Stimulated activated CD8-positive, alpha-beta memory T cell treated with anti-CD3 and anti-CD28 coated beads, Interleukin-2, amount 100 ng/mL, for 1 hour (primary cell): ENCODE data around the gene CD6.

Source experiments
- DNase-seq, 2 donors: peaks; one replicate each; pipeline ENCODE4 v3.0.0-alpha.2; 2020; ENCODE audit warnings: low read depth in 2 of 2

Gene CD6

DNA sequence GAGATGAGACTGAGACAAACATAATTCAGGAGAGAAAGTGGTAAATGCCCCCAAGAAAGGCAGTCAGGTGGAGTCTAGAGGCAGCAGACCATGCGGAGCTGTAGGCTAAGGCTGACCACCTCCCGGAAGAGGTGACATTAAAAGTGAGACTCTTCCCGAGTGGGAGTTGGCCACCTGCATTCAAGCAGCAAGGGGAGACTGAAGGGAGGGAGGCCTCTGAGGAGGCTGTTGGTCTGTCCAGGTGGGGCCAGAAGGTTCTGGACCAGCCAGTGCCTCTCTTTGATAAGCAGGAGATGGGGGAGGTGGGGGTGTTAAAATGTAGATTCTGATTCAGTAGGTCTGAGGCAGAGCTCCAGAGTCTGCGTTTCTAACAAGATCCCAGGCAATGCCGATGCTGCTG lies 37.5 kb downstream of the CD6 start:
- no peak for DNase-seq

DNA sequence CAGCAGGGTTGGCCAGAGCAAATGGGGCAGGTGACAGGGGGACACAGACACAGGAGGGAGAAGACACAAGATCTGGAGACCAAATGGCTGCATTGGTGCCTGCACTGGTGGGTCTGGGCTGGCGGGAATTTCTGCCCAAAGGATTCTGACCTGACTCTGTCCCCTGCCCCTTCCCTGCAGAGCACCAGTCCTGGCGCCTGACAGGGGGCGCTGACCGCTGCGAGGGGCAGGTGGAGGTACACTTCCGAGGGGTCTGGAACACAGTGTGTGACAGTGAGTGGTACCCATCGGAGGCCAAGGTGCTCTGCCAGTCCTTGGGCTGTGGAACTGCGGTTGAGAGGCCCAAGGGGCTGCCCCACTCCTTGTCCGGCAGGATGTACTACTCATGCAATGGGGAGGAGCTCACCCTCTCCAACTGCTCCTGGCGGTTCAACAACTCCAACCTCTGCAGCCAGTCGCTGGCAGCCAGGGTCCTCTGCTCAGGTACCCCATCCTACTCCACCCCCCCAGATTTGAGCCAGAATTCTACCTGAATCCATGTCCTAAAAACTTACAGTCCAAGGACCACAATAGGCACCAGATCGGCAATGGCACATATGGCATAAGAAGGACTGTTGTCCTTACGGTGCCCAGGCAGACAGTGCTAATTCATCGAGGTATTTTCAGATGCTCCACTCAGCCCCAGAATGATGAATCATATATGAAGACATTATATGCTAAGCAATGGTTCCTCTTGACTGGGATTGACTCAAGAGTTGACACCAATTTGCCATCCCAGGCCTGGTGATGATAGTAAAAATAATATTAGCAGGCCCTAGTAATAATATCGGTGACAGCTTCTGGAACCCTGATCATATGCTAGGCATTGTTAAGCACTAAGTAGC lies 38.2 kb downstream of the CD6 start:
- no peak for DNase-seq

DNA sequence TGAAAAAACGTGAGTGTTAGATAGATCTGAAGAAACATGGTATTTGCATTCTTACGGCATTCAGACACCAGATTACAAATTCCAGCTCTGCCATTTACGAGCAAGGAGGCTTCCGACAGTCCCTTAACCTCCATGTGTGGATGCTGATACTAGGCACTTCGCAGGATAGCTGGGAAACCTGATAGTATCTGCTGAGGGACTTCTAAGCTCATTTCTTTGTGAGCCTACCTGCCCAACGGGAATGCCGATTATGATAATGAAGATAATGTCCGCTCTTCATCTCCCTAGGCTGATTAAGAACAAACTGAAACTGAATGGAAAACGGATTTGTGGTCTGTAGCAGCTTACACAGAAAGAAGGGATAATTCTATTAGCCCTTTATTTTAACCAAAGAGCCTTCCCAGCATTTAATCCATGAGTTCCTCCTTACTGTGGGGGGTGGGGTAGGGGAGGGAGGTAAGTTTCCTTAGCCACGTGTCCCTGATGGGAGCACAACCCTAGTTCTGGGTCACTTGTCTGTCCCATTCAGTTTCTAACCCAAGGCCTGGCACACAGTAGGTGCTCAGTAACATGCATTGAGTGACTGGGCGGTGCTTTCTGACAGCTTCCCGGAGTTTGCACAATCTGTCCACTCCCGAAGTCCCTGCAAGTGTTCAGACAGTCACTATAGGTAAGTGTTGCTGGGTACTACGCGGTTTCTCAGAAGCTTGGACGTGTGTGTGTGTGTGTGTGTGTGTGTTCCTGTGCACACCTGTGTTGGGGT lies 39.2 kb downstream of the CD6 start:
- no peak for DNase-seq

DNA sequence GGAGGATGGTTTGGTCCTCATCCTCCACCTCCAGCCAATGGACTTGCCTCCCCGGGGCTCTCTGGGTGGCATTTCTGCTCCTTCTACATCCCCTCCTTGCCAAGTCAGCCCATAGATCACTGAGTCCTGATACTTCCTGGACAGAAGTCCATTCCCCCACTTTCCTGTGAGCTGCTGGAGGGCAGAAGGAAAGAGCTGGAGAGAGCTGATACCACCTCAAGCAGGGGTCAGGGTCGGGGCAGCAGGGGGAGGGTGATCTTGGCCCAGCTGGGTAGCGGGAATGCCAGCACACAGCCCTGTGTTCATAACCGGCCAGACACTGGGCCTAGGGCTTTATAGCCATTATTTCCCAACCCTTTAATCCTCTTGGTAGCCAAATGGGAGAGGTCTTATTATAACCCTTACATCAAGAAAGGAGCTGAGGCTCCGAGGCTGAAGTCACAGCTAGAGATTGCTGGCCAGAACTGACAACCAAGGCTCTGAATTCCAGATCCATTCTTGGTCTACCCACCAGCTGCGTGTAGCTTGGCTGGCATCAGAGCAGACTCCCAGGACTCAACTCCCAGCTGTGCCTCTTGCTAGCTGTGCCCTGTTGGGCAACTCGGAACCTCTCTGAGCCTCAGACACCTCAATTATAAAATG lies 39.9 kb downstream of the CD6 start:
- no peak for DNase-seq

DNA sequence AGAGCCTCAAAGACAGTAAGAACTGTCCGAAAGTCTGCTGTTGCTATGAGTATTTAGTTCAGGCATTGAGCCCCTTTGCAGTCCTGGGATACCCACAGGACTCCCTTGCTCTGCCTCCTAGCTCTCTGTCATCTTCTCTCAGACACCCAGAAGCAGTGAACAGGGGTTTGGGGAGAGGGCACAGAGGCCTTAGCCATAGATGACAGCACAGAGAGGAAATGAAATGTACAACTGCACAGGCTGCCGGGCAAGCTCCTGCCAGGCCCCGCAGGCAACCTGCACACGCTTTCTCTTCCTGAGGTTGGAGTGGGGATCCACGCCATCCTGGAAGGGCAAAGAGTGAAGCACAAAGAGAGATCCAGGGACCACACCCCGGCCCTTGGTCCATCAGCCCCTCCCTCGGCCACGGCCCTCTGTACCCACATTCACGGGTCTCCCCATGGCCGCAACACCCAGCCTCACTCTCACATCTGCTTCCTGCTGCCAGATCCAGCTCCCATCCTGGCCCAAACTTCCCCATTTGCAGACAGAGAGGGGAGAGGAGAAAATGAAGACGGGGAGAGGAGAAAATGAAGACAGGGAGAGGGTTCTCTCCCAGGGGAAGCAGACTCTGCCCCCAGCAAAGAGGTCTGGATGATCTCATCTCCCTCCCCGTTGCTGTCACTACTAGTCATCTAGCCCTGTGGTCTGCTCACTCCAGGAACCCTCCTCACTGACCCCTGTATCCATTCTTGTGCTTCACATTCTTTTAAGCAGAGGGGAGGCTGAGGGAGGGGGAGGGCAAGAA lies 40.7 kb downstream of the CD6 start:
- no peak for DNase-seq

DNA sequence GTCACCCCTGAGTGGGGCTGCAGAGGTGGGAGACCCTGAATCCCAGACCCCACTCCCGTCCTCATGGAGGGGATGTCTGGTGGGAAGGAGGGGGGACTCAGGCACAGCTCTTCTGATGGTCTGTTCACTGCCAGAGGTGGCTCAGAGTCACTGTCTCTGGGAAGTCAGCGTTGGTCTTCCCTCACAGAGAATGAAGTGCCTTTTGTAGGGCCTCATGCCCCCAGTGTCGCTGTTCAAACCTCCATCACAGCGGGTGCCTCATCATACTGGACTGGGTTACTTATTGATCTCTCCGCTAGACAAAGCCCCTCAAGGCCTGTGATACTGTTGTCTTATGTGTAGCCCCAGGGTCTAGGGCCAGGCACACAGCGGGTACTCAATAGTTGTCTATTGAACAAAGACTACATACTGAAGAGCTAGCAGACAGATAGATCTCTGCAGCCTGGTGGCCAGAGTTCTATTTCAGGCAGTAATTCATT lies 41.3 kb downstream of the CD6 start:
- no peak for DNase-seq

DNA sequence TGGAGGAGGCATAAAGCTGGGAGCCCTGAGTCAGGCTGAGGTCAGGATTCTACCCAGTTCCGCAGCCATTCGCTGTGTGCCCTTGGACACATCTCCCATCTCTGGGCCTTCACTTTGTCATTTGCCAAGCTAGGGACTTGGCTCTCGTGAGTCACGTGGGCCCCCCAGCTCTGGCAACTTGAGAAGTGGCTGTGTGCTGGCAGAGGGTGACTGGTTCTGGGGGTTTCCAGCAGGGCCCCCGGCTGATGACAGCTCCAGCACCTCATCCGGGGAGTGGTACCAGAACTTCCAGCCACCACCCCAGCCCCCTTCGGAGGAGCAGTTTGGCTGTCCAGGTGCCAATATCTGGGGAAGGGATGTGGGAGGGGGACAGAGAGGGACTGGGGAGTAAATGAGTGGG lies 46.6 kb downstream of the CD6 start:
- DNase-seq = no peak

DNA sequence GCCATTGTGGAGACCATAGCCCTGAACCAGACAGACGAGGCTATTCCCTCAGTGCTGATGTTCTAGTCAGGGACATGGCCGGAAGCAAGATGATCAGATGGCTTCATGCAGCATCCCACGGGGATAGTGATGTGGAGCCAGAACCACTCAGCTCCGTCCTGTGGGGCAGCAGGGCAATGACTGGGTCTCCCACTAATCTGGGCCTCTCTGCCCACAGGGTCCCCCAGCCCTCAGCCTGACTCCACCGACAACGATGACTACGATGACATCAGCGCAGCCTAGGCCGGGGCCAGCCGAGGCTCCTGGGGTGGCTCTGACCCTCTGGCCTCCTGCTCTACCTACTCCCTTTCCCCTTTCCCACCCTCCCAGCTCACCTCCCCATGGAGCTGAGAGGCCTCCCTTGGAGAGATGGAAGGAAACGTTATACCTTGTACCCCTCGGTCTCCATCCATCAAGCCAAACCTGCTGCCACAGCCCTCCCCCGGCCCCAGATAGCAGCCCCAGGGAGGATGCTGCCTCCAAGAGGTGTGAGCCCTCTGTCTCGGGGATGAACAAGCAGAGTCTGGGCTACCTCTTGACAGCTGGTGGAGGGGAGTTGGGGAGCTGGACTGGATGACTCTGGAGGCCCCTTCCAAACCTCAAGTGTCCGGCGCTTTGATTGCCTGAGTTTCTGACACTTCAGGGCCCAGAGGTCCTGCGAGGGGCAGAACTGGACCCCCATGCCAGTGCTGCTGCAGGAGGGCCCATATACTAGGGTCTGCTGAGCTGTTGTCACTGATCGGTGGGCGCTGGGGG lies 47.8 kb downstream of the CD6 start:
- DNase-seq = no peak

DNA sequence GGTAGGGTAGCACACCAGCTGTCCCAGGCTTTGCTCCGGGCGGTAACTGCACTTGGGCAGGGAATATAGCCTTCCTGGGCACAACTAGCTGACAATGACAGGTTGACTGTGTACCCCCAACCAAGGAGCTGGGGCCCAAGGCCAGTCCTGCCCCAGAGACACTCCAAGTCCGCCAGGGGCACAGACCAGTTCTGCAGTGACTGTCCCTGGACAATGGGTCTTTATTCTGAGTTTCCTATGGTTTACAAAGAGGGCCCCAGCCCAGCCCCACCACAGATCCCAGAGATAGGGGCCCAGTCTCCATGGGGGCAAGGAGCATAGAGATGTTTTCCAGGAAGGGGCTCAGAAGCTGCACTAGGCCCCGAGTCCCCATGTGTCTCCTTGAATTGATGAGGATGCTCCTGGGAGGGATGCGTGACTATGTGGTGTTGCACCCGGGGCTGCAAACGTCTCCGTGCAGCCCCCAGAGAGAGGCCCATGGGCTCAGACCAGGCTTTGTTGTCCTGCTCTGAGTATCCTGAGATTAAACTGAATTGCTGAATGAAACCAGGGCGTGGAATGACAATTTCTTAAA lies 48.4 kb downstream of the CD6 start:
- DNase-seq = no peak

DNA sequence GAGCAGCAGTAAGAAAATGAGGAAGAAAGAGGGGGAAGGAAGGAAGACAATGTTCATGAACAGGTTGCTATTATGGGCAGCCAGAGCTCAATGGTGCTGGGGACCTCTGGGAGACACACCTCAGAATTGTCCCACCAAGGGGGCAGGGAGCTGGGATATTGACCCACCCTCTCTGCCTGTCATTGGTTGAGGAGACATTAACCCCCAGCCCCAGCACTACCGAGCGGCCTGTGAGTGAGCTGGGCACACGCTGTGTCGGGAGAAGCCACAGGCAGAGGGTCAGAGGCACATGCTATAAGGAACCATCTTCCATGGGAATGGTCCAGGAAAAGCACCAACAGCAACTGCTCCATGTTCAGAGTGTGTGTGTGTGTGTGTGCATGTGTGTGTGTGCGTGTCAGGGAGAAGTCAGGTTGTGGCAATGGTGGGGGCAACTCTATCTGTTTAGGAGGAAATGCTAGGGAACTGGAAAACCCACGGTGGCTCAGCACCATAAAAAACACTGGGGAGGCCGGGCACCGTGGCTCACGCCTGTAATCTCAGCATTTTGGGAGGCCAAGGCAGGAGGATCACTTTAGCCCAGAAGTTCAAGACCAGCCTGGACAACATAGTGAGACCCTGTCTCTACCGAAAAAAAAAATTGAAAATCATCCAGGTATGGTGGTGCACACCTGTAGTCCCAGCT lies 49.2 kb downstream of the CD6 start:
- no peak for DNase-seq

DNA sequence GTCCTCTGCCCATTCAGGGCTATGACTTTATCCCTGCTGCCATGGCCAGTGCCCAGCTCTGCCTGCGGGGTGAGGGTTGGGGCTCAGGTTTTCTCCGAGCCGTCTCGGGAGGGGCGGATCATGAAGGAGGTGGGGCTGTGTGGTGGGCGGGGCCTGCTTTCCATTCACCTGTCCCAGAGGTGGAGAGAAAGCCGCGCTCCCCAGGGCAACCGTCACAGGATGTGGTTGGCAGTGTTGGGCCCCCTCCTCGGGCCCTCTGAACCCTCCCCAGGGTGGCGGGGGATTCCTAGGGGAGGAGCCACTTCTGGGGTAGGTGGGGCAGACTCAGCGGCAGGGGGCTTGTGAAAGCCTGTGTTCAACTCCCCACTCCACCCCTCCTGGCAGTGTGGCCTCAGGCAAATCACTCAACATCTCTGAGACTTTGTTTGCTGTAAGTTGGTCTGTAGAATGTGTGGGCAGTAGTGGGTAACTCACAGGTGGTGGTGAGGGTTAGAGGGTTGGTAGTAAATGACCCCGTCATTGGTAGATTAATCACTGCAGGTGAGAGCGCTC lies 50.3 kb downstream of the CD6 start:
- DNase-seq = peak; percentile 65 to 79

DNA sequence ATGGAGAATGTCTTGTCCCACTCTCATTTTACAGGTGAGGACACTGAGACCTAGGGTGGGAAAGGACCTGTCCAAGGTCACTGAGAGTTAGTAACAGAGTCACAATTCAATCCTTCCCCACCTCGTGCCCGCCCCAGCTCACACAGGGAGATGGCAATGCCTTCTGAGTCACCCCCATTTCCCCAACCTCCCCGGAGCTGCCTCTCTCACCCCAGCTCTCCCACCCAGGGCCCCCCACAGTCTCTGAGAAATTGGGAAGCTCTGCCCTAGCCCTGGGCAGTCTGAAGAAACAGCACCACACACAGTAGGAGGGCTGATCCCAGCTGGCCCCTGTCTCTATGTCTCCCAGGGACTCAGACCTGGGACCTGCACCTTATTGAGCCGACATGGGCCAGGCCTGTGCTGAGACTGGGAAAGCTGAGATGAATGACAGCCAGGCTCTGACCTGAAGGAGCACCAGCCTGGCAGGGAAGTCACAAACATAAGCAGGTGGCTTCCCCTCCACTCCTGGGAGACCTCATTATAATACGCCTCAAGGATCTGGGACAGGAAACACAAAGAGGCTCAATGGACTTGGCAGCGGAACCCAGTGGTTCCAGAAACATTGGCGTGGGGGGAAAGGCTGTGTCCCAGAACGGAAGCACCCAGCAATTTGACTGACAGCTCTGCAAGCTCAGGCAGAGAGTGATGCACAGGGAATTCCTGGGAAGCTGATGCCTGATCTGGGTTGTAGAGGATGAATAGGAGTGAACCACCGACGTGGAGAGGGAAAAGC lies 51.0 kb downstream of the CD6 start:
- DNase-seq = no peak

DNA sequence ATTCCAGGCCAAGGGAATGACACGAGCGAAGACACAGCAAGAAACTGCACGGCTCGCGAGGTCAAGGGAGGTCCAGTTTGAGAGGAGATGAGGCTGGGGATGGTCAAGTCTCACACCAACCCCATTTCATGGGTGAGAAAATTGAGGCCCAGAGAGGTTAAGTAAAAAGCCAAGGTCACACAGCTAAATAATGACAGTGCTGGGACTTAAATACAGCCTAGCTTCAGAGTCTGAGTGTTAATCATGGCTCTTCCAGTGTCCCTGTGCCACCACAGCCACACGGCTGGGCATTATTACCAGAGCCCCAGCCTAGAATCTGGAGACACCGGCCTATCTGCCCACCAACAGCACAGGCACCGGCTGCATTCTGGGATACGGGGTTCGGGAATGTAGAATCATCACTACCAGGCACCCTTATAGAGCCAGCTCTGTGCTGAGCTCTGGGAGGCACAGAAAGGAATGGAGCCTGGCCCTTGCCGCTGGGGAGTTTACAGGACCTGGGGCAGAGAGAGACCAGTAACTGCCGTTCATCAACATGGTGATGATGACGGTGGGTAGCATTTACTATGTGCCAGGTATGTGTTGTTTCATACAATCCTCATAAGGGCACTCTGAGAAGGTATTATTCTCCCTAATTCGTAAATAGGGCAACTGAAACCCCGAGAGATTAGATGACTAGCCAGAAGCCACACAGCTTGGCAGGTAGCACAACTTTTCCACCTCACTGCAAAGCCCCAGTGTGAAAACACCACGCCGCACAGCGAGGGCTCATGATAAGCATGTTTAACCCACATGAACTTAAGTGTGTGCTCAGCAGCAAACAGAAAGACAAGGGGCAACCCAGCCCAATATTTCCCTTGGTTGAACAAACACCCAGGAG lies 51.8 kb downstream of the CD6 start:
- peak in 1 of 2 donors; percentile 31 for DNase-seq

DNA sequence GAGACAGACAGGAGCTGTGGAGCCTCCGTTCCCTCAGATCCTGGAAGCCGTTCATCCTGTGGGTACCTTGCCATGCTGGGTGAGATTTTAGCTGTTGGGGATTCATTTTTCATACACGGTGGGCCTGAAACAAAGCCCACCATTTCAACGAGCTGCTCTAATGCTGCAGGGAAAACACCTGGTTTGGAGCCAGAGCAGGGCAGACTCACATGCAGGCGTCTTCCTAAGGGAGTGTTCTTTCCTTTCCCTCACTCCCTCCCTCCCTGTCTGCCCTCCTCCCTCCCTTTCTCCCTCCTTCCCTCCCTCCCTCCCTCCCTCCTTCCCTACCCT lies 52.5 kb downstream of the CD6 start:
- no peak for DNase-seq

DNA sequence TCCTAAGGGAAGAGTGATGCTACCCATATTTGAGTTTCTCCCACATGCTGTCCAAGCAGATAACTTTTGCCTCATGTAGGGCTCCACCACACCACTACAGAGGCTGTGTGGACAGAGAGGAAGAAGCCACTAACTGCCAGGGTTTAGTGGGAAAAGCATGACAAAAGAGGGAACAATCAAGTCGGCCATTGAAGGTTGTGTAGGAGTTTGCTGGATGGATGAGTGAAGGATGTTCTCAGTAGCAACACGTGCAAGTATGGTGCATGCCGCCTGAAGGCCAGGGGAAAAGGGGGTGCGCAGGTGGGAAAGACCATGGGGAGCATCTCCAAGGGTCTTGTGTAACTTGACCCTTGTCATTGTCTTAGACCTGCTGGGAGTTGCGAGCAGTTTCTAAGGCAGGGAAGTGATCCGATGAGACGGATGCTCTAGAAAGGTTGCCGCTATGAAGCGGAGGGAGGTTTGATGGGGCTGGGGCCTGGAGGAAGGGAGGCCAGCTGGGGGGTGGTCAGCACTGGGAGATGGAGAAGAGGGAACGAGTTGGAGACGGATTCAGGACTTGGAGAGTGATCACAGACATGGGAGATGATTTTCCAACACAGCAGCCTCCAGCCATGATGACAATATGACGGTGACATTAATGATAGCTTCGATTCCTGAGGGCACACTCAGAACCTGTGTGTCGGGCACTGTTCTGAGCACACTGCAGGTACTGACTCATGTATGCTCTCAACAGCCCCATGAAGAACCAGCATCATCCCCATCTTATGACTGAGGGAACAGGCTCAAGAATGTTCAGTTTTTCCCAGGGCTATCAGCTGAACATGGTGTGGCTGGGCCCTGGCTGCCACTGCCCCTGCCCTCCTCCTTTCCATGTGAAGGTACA lies 53.7 kb downstream of the CD6 start:
- DNase-seq = no peak

DNA sequence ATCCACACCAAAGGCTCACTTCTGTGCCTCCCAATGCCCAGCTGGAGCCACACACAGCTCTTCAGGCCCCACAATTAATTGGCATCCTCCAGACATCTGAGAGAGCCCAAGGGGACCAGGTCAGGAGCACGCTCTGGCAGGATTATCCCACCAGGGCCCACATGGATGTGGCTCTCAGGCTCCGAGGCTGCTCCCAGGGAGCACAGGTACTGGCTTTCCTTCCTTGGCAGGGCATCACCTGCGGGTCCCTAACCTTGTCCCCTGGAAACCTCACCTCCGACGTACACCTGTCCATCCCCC lies 54.3 kb downstream of the CD6 start:
- no peak for DNase-seq
